Breast epithelium (tissue), 4 donors: ENCODE measurements around the gene ANKRD49. TPM values are rescaled to one million over a fixed set of nuclear protein-coding genes. Genes with fewer than 3 reads are reported as not detected.
A peak's percentile ranks its signal among the peaks of the same experiment; 100 is the strongest.

Source experiments
- DNase-seq, 2 donors: peaks; one replicate each; pipeline ENCODE4 v3.0.0-alpha.2; 2019; ENCODE audit warnings: low spot score in 2 of 2
- H3K27ac ChIP-seq, 2 donors: fragments of 200-600 bp; sonication (generic) in 1 of 2; one replicate each; pipeline ENCODE4 v1.5.1; 2016 to 2019; ENCODE audit warnings: mild to moderate bottlenecking in 1 of 2
- H3K27me3 ChIP-seq, 2 donors: fragments of 200-600 bp; sonication (generic) in 1 of 2; one replicate each; pipeline versions ENCODE4 v1.5.1 to v1.6.0; 2017 to 2019; ENCODE audit warnings: control low read depth in 1 of 2, mild to moderate bottlenecking in 1 of 2
- H3K36me3 ChIP-seq: fragments of 200-600 bp; one replicate; pipeline ENCODE4 v1.5.1; 2019
- H3K4me1 ChIP-seq, 2 donors: fragments of 200-600 bp; sonication (generic); one replicate each; pipeline ENCODE4 v1.5.1; 2016 to 2019; ENCODE audit warnings: control low read depth in 1 of 2
- H3K4me3 ChIP-seq, 3 donors: fragments of 200-600 bp; sonication (generic); 1 replicate in 2 of 3; 2 replicates in 1 of 3; pipeline ENCODE4 v1.5.1; 2016 to 2019; ENCODE audit warnings: mild to moderate bottlenecking in 3 of 3, moderate library complexity in 2 of 3
- H3K9me3 ChIP-seq, 2 donors: fragments of 200-600 bp; sonication (generic) in 1 of 2; one replicate each; pipeline ENCODE4 v1.5.1; 2016 to 2019; ENCODE audit warnings: control low read depth in 1 of 2
- CTCF ChIP-seq, 3 donors: fragments of 450-650 bp; IDR thresholded peaks; one replicate each; pipeline ENCODE4 v1.5.1; 2016 to 2017; ENCODE audit warnings: antibody characterized with exemption in 3 of 3, mild to moderate bottlenecking in 3 of 3, moderate library complexity in 3 of 3
- POLR2A ChIP-seq: fragments of 450-650 bp; IDR thresholded peaks from one replicate; pipeline ENCODE4 v1.6.1; 2016; ENCODE audit warnings: antibody characterized with exemption, mild to moderate bottlenecking, moderate library complexity
- POLR2AphosphoS5 ChIP-seq, 3 donors: sonication (generic); formaldehyde crosslinking; IDR thresholded peaks; one replicate each; pipeline ENCODE4 v1.6.1; 2017; ENCODE audit warnings: antibody characterized with exemption in 3 of 3
- intact Hi-C: fragments of 100-400 bp; cut with DNase I; formaldehyde crosslinking; loops from one replicate; pipeline ENCODE4 v1.15.1; 2023; ENCODE audit warnings: low total_unique reads
- total RNA-seq, 3 donors: library from RNA; depleted of rRNA; stranded (reverse); fragments of >200 nt; gene quantifications; one replicate each; pipeline ENCODE4 v1.1.0, GENCODE V29; 2016

ANKRD49 gene
- total RNA-seq, 3 donors from 2014 or later = 18.4 to 23.6 (median 21.3) TPM

- Histone ChIP-seq H3K9me3 (no peaks in the 10 kb centered on the region), H3K4me3 (peak within 1 kb of the TSS; percentile 52 to 71 (median 60)), H3K27ac (no peak within 1 kb of the TSS), H3K27me3 (no peaks in the 10 kb centered on the region), H3K36me3 (no peaks in the 10 kb centered on the region), H3K4me1 (no peaks in the 10 kb centered on the region)
- no peak for DNase-seq
- no peak for TF ChIP-seq POLR2A
- TF ChIP-seq POLR2AphosphoS5 (IDR thresholded peaks at IDR 0.05) = no peak
- no peak for TF ChIP-seq CTCF (IDR thresholded peaks at IDR 0.05)
- intact Hi-C loops = no loop called here
Observed at GRCh38 chr11:94511932-94512781, 18.4 kb downstream of the ANKRD49 start, which contains the start of gene C11orf97. Gene C11orf97 (plus strand): TSS chr11:94512461. CDS start chr11:94512529, 68 bp downstream.

- intact Hi-C loops = no loop called here
- Histone ChIP-seq H3K4me1 (no peaks in the 10 kb centered on the region), H3K27me3 (no peaks in the 10 kb centered on the region), H3K27ac (no peak overlapping the region), H3K9me3 (no peaks in the 10 kb centered on the region), H3K36me3 (no peaks in the 10 kb centered on the region), H3K4me3 (no peak overlapping the region)
- TF ChIP-seq POLR2A = no peak
- TF ChIP-seq POLR2AphosphoS5 (IDR thresholded peaks at IDR 0.05) = no peak
- TF ChIP-seq CTCF (IDR thresholded peaks at IDR 0.05) = no peak
- DNase-seq = no peak
Observed at GRCh38 chr11:94513091-94513490, 19.3 kb downstream of the ANKRD49 start.

GRCh38 chr11:94515398-94515797 is 21.6 kb downstream of the ANKRD49 start:
- Histone ChIP-seq H3K27me3 (no peaks in the 10 kb centered on the region), H3K36me3 (no peaks in the 10 kb centered on the region), H3K27ac (no peak overlapping the region), H3K4me3 (no peak overlapping the region), H3K4me1 (peaks cover 0 to 3% of the 10 kb centered on the region in 2 donors), H3K9me3 (no peaks in the 10 kb centered on the region)
- no peak for DNase-seq
- TF ChIP-seq POLR2A (no peak), CTCF (IDR thresholded peaks at IDR 0.05) (no peak), POLR2AphosphoS5 (IDR thresholded peaks at IDR 0.05) (no peak)
- intact Hi-C loops = no loop called here

GRCh38 chr11:94516725-94517124 is 22.9 kb downstream of the ANKRD49 start:
- TF ChIP-seq POLR2A (no peak), CTCF (IDR thresholded peaks at IDR 0.05) (no peak), POLR2AphosphoS5 (IDR thresholded peaks at IDR 0.05) (no peak)
- H3K9me3 ChIP-seq = no peaks in the 10 kb centered on the region
- peaks cover 0 to 3% of the 10 kb centered on the region in 2 donors for H3K4me1 ChIP-seq
- DNase-seq = no peak
- no peaks in the 10 kb centered on the region for H3K27me3 ChIP-seq
- H3K4me3 ChIP-seq = no peak overlapping the region
- intact Hi-C loops = no loop called here
- H3K36me3 ChIP-seq = no peaks in the 10 kb centered on the region
- no peak overlapping the region for H3K27ac ChIP-seq

- no peak overlapping the region for H3K4me3 ChIP-seq
- no peaks in the 10 kb centered on the region for H3K36me3 ChIP-seq
- no peaks in the 10 kb centered on the region for H3K9me3 ChIP-seq
- intact Hi-C loops = no loop called here
- no peak for DNase-seq
- no peak overlapping the region for H3K27ac ChIP-seq
- TF ChIP-seq POLR2AphosphoS5 (IDR thresholded peaks at IDR 0.05) = no peak
- no peaks in the 10 kb centered on the region for H3K27me3 ChIP-seq
- peaks cover 0 to 3% of the 10 kb centered on the region in 2 donors for H3K4me1 ChIP-seq
Observed at GRCh38 chr11:94518300-94518699, 24.5 kb downstream of the ANKRD49 start.
